ENCODE data around the gene PAK2.
"Not testable (repeated sequence)": the region's sequence is repeated elsewhere in the genome, so short reads cannot be mapped to it uniquely, and the experiment has no call there.

The PAK2 gene

GRCh38 chr3:196788528-196788927 lies 48.9 kb downstream of the PAK2 start:
- no peak for DNase-seq

GRCh38 chr3:196789885-196790359 lies 50.3 kb downstream of the PAK2 start:
- DNase-seq, result no peak

GRCh38 chr3:196790636-196791035 lies 51.0 kb downstream of the PAK2 start:
- no peak for DNase-seq

GRCh38 chr3:196792771-196793170 lies 53.1 kb downstream of the PAK2 start:
- no peak for DNase-seq

- DNase-seq, result no peak
Observed at GRCh38 chr3:196793246-196793645, 53.6 kb downstream of the PAK2 start.

- no peak for DNase-seq
Observed at GRCh38 chr3:196794467-196794866, 54.8 kb downstream of the PAK2 start.

GRCh38 chr3:196796317-196796716 lies 56.7 kb downstream of the PAK2 start:
- no peak for DNase-seq

GRCh38 chr3:196800742-196801434 lies 61.2 kb downstream of the PAK2 start:
- no peak for DNase-seq

GRCh38 chr3:196803891-196804468 lies 64.3 kb downstream of the PAK2 start:
- no peak for DNase-seq

GRCh38 chr3:196804773-196805172 lies 65.1 kb downstream of the PAK2 start:
- DNase-seq, result no peak

- DNase-seq, result no peak
Observed at GRCh38 chr3:196810963-196811581, 71.4 kb downstream of the PAK2 start.

- DNase-seq, result no peak
Observed at GRCh38 chr3:196812853-196813252, 73.2 kb downstream of the PAK2 start.

- DNase-seq, result no peak
Observed at GRCh38 chr3:196813903-196814302, 74.2 kb downstream of the PAK2 start.

GRCh38 chr3:196821806-196822355 lies 82.2 kb downstream of the PAK2 start:
- DNase-seq, result no peak

- DNase-seq, result not testable (repeated sequence)
Observed at GRCh38 chr3:196829651-196830050, 90.0 kb downstream of the PAK2 start.

- DNase-seq, result no peak
Observed at GRCh38 chr3:196835086-196835485, 95.4 kb downstream of the PAK2 start.

GRCh38 chr3:196836626-196837025 lies 97.0 kb downstream of the PAK2 start:
- DNase-seq, result not testable (repeated sequence)

- peak; percentile 77 to 79 for DNase-seq
Observed at GRCh38 chr3:196837819-196838420, 98.3 kb downstream of the PAK2 start.

- not testable (repeated sequence) for DNase-seq
Observed at GRCh38 chr3:196839351-196839750, 99.7 kb downstream of the PAK2 start.

GRCh38 chr3:196842567-196843434 lies 103.1 kb downstream of the PAK2 start:
- no peak for DNase-seq

- DNase-seq, result no peak
Observed at GRCh38 chr3:196843435-196844110, 103.9 kb downstream of the PAK2 start.
